OCI-M2 (cell line): Measurements from ENCODE around the gene R3HDM2.
"Not testable (repeated sequence)": the region's sequence is repeated elsewhere in the genome, so short reads cannot be mapped to it uniquely, and the experiment has no call there.

Experiments used
- DNase-seq: peaks from one replicate; lab custom pipeline; 2025; ENCODE audit not compliant: unreplicated experiment; lab: John Stamatoyannopoulos, UW

R3HDM2 gene

GRCh38 chr12:57384478-57384877, 46.4 kb downstream of the R3HDM2 start:
- DNase-seq = no peak

GRCh38 chr12:57381693-57382220, 49.1 kb downstream of the R3HDM2 start:
- DNase-seq = no peak

- no peak for DNase-seq
These were observed 50.5 kb downstream of the R3HDM2 start for GRCh38 chr12:57380300-57380699.

GRCh38 chr12:57377103-57377840, 53.6 kb downstream of the R3HDM2 start:
- DNase-seq = no peak

- DNase-seq = no peak
These were observed 58.6 kb downstream of the R3HDM2 start for GRCh38 chr12:57372233-57372632.

- no peak for DNase-seq
These were observed 60.1 kb downstream of the R3HDM2 start for GRCh38 chr12:57370696-57371095.

- no peak for DNase-seq
These were observed 60.8 kb downstream of the R3HDM2 start for GRCh38 chr12:57370072-57370471.

GRCh38 chr12:57369202-57369601, 61.6 kb downstream of the R3HDM2 start:
- DNase-seq = no peak

- DNase-seq = no peak
These were observed 62.3 kb downstream of the R3HDM2 start for GRCh38 chr12:57368349-57369095.

- DNase-seq = no peak
These were observed 63.7 kb downstream of the R3HDM2 start for GRCh38 chr12:57367121-57367520.

GRCh38 chr12:57366315-57366714, 64.5 kb downstream of the R3HDM2 start:
- no peak for DNase-seq

GRCh38 chr12:57364156-57364555, 66.7 kb downstream of the R3HDM2 start:
- not testable (repeated sequence) for DNase-seq

GRCh38 chr12:57360468-57360867, 70.4 kb downstream of the R3HDM2 start:
- DNase-seq = no peak

GRCh38 chr12:57358646-57359045, 72.2 kb downstream of the R3HDM2 start:
- DNase-seq = no peak

GRCh38 chr12:57355734-57356133, 75.1 kb downstream of the R3HDM2 start:
- no peak for DNase-seq

GRCh38 chr12:57352166-57352565, 78.7 kb downstream of the R3HDM2 start:
- DNase-seq = no peak

- no peak for DNase-seq
These were observed 83.6 kb downstream of the R3HDM2 start for GRCh38 chr12:57347284-57347683.

GRCh38 chr12:57343703-57344378, 87.0 kb downstream of the R3HDM2 start:
- DNase-seq = no peak

- peak; percentile 21 for DNase-seq
These were observed 88.6 kb downstream of the R3HDM2 start for GRCh38 chr12:57342207-57342691.

- DNase-seq = no peak
These were observed 89.4 kb downstream of the R3HDM2 start for GRCh38 chr12:57341275-57341990.

- no peak for DNase-seq
These were observed 90.7 kb downstream of the R3HDM2 start for GRCh38 chr12:57340104-57340503.
